GM12878 (cell line): ENCODE data around the gene DALRD3. TPM values are rescaled to one million over a fixed set of nuclear protein-coding genes. Genes with fewer than 3 reads are reported as not detected.

Experiments used
- ATAC-seq: fragments of 200-7000 bp; cut with Tn5 transposase; 3 replicates; pipeline ENCODE4 v1.9.1; 2020; ENCODE audit warnings: mild to moderate bottlenecking, moderate library complexity
- BruUV-seq: library from RNA; stranded (reverse); fragments of 400-500 nt; replicated peaks from 2 replicates; lab custom pipeline; 2021; lab: Mats Ljungman, UMichigan
- CTCF ChIA-PET: fragments of 300-600 bp; sonication (Branson Sonifier 250); formaldehyde crosslinking; extraction: SDS; loops from one replicate; lab custom pipeline; 2021; ENCODE audit warnings: inconsistent platforms; lab: Yijun Ruan, JAX
- POLR2A ChIA-PET: fragments of 350-600 bp; formaldehyde crosslinking; extraction: SDS; loops from one replicate; lab custom pipeline; 2021; ENCODE audit warnings: inconsistent platforms; lab: Charles Lee
- RAD21 ChIA-PET: fragments of 300-600 bp; sonication (Branson Sonifier 250); formaldehyde crosslinking; loops from one replicate; lab custom pipeline; 2023; ENCODE audit warnings: antibody characterized with exemption; ENCODE audit not compliant: unreplicated experiment; lab: Charles Lee
- SMC1A ChIA-PET: fragments of 300-600 bp; sonication (Branson Sonifier 250); formaldehyde crosslinking; loops from one replicate; lab custom pipeline; 2023; ENCODE audit not compliant: unreplicated experiment, uncharacterized antibody; lab: Charles Lee
- DNase-seq: peaks from one replicate; pipeline ENCODE4 v3.0.0-alpha.2; 2011; ENCODE audit warnings: low read depth, low spot score
- FAIRE-seq: peaks from 3 replicates; lab custom pipeline; 2011; peaks lifted over from hg19 to GRCh38; lab: Jason Lieb, UNC
- H2AFZ ChIP-seq: 2 replicates; pipeline ENCODE4 v1.6.0; 2011; ENCODE audit warnings: low read depth, low read length, control low read depth; ENCODE audit not compliant: control insufficient read depth
- H3K27ac ChIP-seq: 2 replicates; pipeline ENCODE4 v1.5.1; 2011; ENCODE audit warnings: control low read depth; ENCODE audit not compliant: control insufficient read depth, insufficient read depth
- H3K27me3 ChIP-seq, 2 experiments: replicated peaks in 1 of 2; 2 replicates each; pipeline versions ENCODE4 v1.6.0 to v1.6.1; 2011; ENCODE audit warnings: low read length in 1 of 2; ENCODE audit not compliant: control insufficient read depth in 2 of 2, insufficient read depth in 2 of 2
- H3K36me3 ChIP-seq, 2 experiments: 2 replicates each; pipeline ENCODE4 v1.5.1; 2011; ENCODE audit warnings: low read length in 1 of 2; ENCODE audit not compliant: control insufficient read depth in 2 of 2, insufficient read depth in 2 of 2
- H3K4me1 ChIP-seq: 2 replicates; pipeline ENCODE4 v1.6.1; 2011; ENCODE audit warnings: mild to moderate bottlenecking, low read length, moderate library complexity, mixed read lengths; ENCODE audit not compliant: control insufficient read depth, insufficient read depth
- H3K4me2 ChIP-seq: 2 replicates; pipeline ENCODE4 v1.6.0; 2011; ENCODE audit warnings: control low read depth; ENCODE audit not compliant: control insufficient read depth, insufficient read depth
- H3K4me3 ChIP-seq: fragments of 200-600 bp; sonication (generic); 2 replicates; pipeline ENCODE4 v1.5.1; 2016
- H3K79me2 ChIP-seq: 2 replicates; pipeline ENCODE4 v1.6.0; 2011; ENCODE audit warnings: low read length; ENCODE audit not compliant: control insufficient read depth, insufficient read depth
- H3K9ac ChIP-seq: 2 replicates; pipeline ENCODE4 v1.8.0; 2011; ENCODE audit warnings: low read length, control low read depth, mixed read lengths; ENCODE audit not compliant: control insufficient read depth, insufficient read depth
- H3K9me3 ChIP-seq: replicated peaks from 3 replicates; pipeline ENCODE4 v1.5.1; 2011; ENCODE audit warnings: mild to moderate bottlenecking, low read length; ENCODE audit not compliant: control insufficient read depth, insufficient read depth
- H4K20me1 ChIP-seq: 2 replicates; pipeline ENCODE4 v1.6.0; 2011; ENCODE audit not compliant: control insufficient read depth, insufficient read depth
- ATF7 ChIP-seq: fragments of 450-650 bp; IDR thresholded peaks from 2 replicates; pipeline ENCODE4 v1.6.1; 2016; ENCODE audit warnings: low read depth, mild to moderate bottlenecking
- BCL3 ChIP-seq: IDR thresholded peaks from 2 replicates; pipeline ENCODE4 v1.6.1; 2011; ENCODE audit warnings: borderline replicate concordance, low read depth, mild to moderate bottlenecking, moderate library complexity, low read length; ENCODE audit not compliant: insufficient read depth, poor library complexity, severe bottlenecking
- CHD2 ChIP-seq: IDR thresholded peaks from 2 replicates; pipeline ENCODE4 v1.6.1; 2011; ENCODE audit warnings: low read depth, low read length, improper control_type of control experiment, borderline replicate concordance
- ESRRA ChIP-seq: IDR thresholded peaks from 2 replicates; pipeline ENCODE4 v1.6.1; 2012; ENCODE audit warnings: mild to moderate bottlenecking, low read length, improper control_type of control experiment
- IRF5 ChIP-seq: fragments of 450-650 bp; IDR thresholded peaks from 2 replicates; pipeline ENCODE4 v1.6.1; 2017; ENCODE audit warnings: borderline replicate concordance
- NBN ChIP-seq: fragments of 450-650 bp; IDR thresholded peaks from 2 replicates; pipeline ENCODE4 v1.6.1; 2016
- PAX8 ChIP-seq: fragments of 450-650 bp; IDR thresholded peaks from 2 replicates; pipeline ENCODE4 v1.6.1; 2017; ENCODE audit warnings: mild to moderate bottlenecking, moderate library complexity
- PKNOX1 ChIP-seq: fragments of 450-650 bp; IDR thresholded peaks from 2 replicates; pipeline ENCODE4 v1.6.1; 2016; ENCODE audit warnings: mild to moderate bottlenecking
- RBBP5 ChIP-seq: fragments of 200-600 bp; sonication (generic); conservative IDR thresholded peaks from 2 replicates; pipeline ENCODE4 v1.6.1; 2016
- RCOR1 ChIP-seq: conservative IDR thresholded peaks from 2 replicates; pipeline ENCODE4 v1.6.1; 2012; ENCODE audit warnings: low read depth, low read length, improper control_type of control experiment
- RELA ChIP-seq: fragments of 450-650 bp; IDR thresholded peaks from 2 replicates; pipeline ENCODE4 v1.8.0; 2014; ENCODE audit warnings: borderline replicate concordance; ENCODE audit not compliant: partially characterized antibody
- STAT1 ChIP-seq: fragments of 450-650 bp; conservative IDR thresholded peaks from 2 replicates; pipeline ENCODE4 v1.6.1; 2014; ENCODE audit warnings: antibody characterized with exemption, mild to moderate bottlenecking
- USF1 ChIP-seq: IDR thresholded peaks from 2 replicates; pipeline ENCODE4 v1.6.1; 2011; ENCODE audit warnings: borderline replicate concordance, low read depth, mild to moderate bottlenecking, moderate library complexity, mixed read lengths, low read length; ENCODE audit not compliant: insufficient read depth; ENCODE audit errors: extremely low read length
- ZBTB33 ChIP-seq: fragments of 450-650 bp; IDR thresholded peaks from 2 replicates; pipeline ENCODE4 v1.6.1; 2017; ENCODE audit warnings: mild to moderate bottlenecking
- ZSCAN29 ChIP-seq: fragments of 450-650 bp; IDR thresholded peaks from 2 replicates; pipeline ENCODE4 v1.6.1; 2017; ENCODE audit warnings: mild to moderate bottlenecking, moderate library complexity
- WGBS: methylation state at CpG from one replicate; pipeline ENCODE4 v1.1.6; 2016; ENCODE audit warnings: low lambda C conversion rate; ENCODE audit not compliant: insufficient replicate concordance, insufficient coverage; ENCODE audit errors: missing lambda C conversion rate; 5-methylcytosine and 5-hydroxymethylcytosine counted together
- in situ Hi-C: fragments of 300-500 bp; cut with MboI; formaldehyde crosslinking; loops from 9 replicates; pipeline ENCODE4 v1.14.3; 2018; ENCODE audit warnings: mixed read lengths
- intact Hi-C: fragments of 100-400 bp; cut with micrococcal nuclease; formaldehyde crosslinking; loops from one replicate; pipeline ENCODE4 v1.14.2; 2022; ENCODE audit not compliant: unreplicated experiment
- polyA plus RNA-seq, 11 experiments: library from polyadenylated mRNA; depleted of rRNA in 4 of 11; unstranded in 6 of 11; stranded (reverse) in 5 of 11; fragments of >200 nt; fragmentation: Nextera tagmentation in 4 of 11; fragmentation: Illumina TruSeq in 1 of 11; extraction: Ambion mirVana in 4 of 11; extraction: Trizol in 1 of 11; gene quantifications; 1 replicate in 1 of 11; 2 replicates in 10 of 11; pipeline versions ENCODE4 v1.2.1 to v1.2.3, GENCODE V29; 2011 to 2016; ENCODE audit warnings: inconsistent platforms in 2 of 11, missing spikeins in 2 of 11, low read depth in 1 of 11
- total RNA-seq, 4 experiments: library from RNA; depleted of rRNA in 3 of 4; stranded (reverse); fragments of >200 nt in 3 of 4; fragmentation: Illumina TruSeq in 1 of 4; extraction: Trizol in 1 of 4; gene quantifications; 2 replicates each; pipeline versions ENCODE4 v1.2.1 to v1.2.3, GENCODE V29; 2013 to 2021

The DALRD3 gene
- total and polyA plus RNA-seq, 10 of the 15 experiments (the other 5 are each of a cell fraction or from before 2014, with no cell fraction given), result 10.1 to 28.2 (median 21.6) TPM

GRCh38 chr3:49021813-49022687, 3.7 kb upstream of the DALRD3 start, which contains the start of gene NDUFAF3:
Gene NDUFAF3, plus strand, starts transcription at chr3:49022121. Its CDS starts 24 bp downstream, at chr3:49022145.
- in situ Hi-C loops, result no loop called here
- peak; percentile 34; the same call in 1 of the 2 replicates for TF ChIP-seq ATF7
- TF ChIP-seq PAX8, result no peak
- no peak for TF ChIP-seq USF1
- TF ChIP-seq RCOR1, result 0 out of 2 replicates have a peak, but pooled peaks have one; percentile 53
- peak; percentile 71 for TF ChIP-seq RELA
- TF ChIP-seq CHD2, result peak; percentile 89
- no peak for TF ChIP-seq PKNOX1
- TF ChIP-seq ESRRA, result peak; percentile 55; the same call in 1 of the 2 replicates
- 0 out of 2 replicates have a peak, but pooled peaks have one; percentile 4 for TF ChIP-seq ZBTB33
- TF ChIP-seq ZSCAN29, result no peak
- no peak for TF ChIP-seq IRF5
- no peak for TF ChIP-seq RBBP5
- TF ChIP-seq STAT1, result 0 out of 2 replicates have a peak, but pooled peaks have one; percentile 20
- no peak for TF ChIP-seq BCL3
- TF ChIP-seq NBN, result peak; percentile 34

More at GRCh38 chr3:49021813-49022687, 3.7 kb upstream of the DALRD3 start, which contains the start of gene NDUFAF3:
- Histone ChIP-seq H3K9me3 (no peaks in the 10 kb centered on the region), H3K4me1 (peaks cover 21% of the 10 kb centered on the region), H3K4me2 (peak within 1 kb of the TSS; percentile 89), H3K27ac (peak within 1 kb of the TSS; percentile 94), H4K20me1 (no peaks in the 10 kb centered on the region), H2AFZ (peak within 1 kb of the TSS; percentile 79), H3K36me3 (peaks cover 19% of the 10 kb centered on the region in 2 experiments), H3K4me3 (peak within 1 kb of the TSS; percentile 95), H3K9ac (peak within 1 kb of the TSS; percentile 81), H3K79me2 (peaks cover 50% of the 10 kb centered on the region), H3K27me3 (no peaks in the 10 kb centered on the region)
- DNase-seq (peak; percentile 74), FAIRE-seq (peak; percentile 54), ATAC-seq (peak; percentile 81)
- CTCF ChIA-PET, result interaction anchor here (0.7 to 5.9 kb wide), 16 partner anchors 10 to 427 kb away, joined by 3 to 83 read pairs (median 5); partner anchors contain the start of genes IP6K2, P4HTM, QRICH1 and WDR6
- RAD21 ChIA-PET, result interaction anchor here (0.9 to 4.1 kb wide), 6 partner anchors 14 to 82 kb away, joined by 3 to 40 read pairs (median 6); partner anchors contain the start of genes P4HTM, QARS1, QRICH1 and WDR6
- 2% methylated on average over 65 of the region's 83 CpGs for WGBS
- intact Hi-C loops, result loop anchor here (1.0 to 10.0 kb wide), 5 partner anchors 15 to 653 kb away; partner anchors contain the start of genes APEH, P4HTM, QRICH1 and USP4
- POLR2A ChIA-PET, result interaction anchor here (0.6 to 4.3 kb wide), 16 partner anchors 9 to 338 kb away, joined by 3 to 69 read pairs (median 6); partner anchors contain the start of genes QRICH1, USP19 and WDR6
- SMC1A ChIA-PET, result interaction anchor here (1.8 to 6.1 kb wide), 2 partner anchors 15 to 33 kb away, joined by 5 to 31 read pairs; partner anchors contain the start of genes P4HTM and WDR6
- BruUV-seq, result TSS peak; percentile 59
